Testis (tissue), 2 donors: ENCODE data around the gene CLIP2.

Experiments used
- POLR2A ChIP-seq: fragments of 450-650 bp; IDR thresholded peaks from one replicate; pipeline ENCODE4 v1.6.1; 2017; ENCODE audit warnings: antibody characterized with exemption, mild to moderate bottlenecking, moderate library complexity
- TF ChIP-seq, protein P1 (sequence below), 3 experiments: fragments of 450-650 bp in 2 of 3; fragments of 200-600 bp in 1 of 3; sonication (generic) in 1 of 3; IDR thresholded peaks; one replicate each; pipeline ENCODE4 v1.5.1; 2016 to 2019; ENCODE audit warnings: antibody characterized with exemption in 3 of 3, mild to moderate bottlenecking in 2 of 3, moderate library complexity in 1 of 3

DNA sequence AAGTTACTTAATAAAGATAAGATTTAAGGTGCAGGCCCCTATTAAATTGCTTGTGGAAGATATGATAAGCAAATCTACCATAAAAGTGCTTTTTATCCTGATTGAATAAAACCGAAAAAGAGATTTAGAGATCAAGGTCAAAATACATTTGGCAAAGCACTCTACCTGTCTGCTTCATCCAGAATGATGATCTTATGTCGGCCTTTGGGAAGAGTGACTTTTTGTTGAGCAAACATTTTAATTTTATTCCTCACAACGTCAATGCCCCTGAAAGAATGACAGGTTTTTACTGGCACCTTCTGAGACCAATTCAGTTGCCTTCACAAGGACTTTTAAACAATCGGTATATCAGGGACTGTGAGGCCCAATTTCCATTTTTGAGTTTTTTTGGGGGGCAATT, 42.7 kb upstream of the CLIP2 start:
- TF ChIP-seq, protein P1, sequence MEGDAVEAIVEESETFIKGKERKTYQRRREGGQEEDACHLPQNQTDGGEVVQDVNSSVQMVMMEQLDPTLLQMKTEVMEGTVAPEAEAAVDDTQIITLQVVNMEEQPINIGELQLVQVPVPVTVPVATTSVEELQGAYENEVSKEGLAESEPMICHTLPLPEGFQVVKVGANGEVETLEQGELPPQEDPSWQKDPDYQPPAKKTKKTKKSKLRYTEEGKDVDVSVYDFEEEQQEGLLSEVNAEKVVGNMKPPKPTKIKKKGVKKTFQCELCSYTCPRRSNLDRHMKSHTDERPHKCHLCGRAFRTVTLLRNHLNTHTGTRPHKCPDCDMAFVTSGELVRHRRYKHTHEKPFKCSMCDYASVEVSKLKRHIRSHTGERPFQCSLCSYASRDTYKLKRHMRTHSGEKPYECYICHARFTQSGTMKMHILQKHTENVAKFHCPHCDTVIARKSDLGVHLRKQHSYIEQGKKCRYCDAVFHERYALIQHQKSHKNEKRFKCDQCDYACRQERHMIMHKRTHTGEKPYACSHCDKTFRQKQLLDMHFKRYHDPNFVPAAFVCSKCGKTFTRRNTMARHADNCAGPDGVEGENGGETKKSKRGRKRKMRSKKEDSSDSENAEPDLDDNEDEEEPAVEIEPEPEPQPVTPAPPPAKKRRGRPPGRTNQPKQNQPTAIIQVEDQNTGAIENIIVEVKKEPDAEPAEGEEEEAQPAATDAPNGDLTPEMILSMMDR (IDR thresholded peaks at IDR 0.05): no peak
- TF ChIP-seq POLR2A: no peak
